Measurements from ENCODE around the gene ANKRD35.

- TF ChIP-seq, protein P1, sequence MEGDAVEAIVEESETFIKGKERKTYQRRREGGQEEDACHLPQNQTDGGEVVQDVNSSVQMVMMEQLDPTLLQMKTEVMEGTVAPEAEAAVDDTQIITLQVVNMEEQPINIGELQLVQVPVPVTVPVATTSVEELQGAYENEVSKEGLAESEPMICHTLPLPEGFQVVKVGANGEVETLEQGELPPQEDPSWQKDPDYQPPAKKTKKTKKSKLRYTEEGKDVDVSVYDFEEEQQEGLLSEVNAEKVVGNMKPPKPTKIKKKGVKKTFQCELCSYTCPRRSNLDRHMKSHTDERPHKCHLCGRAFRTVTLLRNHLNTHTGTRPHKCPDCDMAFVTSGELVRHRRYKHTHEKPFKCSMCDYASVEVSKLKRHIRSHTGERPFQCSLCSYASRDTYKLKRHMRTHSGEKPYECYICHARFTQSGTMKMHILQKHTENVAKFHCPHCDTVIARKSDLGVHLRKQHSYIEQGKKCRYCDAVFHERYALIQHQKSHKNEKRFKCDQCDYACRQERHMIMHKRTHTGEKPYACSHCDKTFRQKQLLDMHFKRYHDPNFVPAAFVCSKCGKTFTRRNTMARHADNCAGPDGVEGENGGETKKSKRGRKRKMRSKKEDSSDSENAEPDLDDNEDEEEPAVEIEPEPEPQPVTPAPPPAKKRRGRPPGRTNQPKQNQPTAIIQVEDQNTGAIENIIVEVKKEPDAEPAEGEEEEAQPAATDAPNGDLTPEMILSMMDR (IDR thresholded peaks at IDR 0.05; ENCODE audit: low read depth, low read length, poor library complexity, severe bottlenecking), result no peak
- TF ChIP-seq EZH2phosphoT487 (IDR thresholded peaks at IDR 0.05; ENCODE audit: borderline replicate concordance, low read length), result no peak
These were observed 31.9 kb upstream of the ANKRD35 start for GRCh38 chr1:145917595-145917994.
